ENCODE measurements around the gene ODR4. TPM values are rescaled to one million over a fixed set of nuclear protein-coding genes. Genes with fewer than 3 reads are reported as not detected.

The ODR4 gene
- total and polyA plus RNA-seq, 4 experiments from 2014 or later, result 3.5 to 17.3 (median 12.5) TPM

DNA sequence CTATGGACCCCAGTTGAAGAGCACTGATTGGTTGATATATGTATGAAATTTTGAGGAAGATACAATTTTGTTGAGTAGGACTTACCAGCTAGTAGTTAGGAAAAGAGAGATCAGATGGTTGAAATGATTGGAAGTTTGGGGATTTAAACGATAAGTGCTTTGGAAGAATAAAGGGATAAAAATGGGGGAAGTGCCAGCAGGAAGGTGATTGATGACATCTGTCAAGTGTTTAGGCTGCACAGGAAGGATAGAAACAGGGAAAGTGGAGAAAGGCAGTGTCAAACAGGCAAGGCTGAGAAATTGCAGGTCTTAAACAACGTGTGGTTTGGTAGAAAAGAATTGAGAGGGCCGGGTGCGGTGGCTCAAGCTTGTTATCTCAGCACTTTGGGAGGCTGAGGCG, 62.9 kb downstream of the ODR4 start:
- H3K4me1 ChIP-seq (ENCODE audit: insufficient read depth, low read length), result no peaks in the 10 kb centered on the region
- Mint-ChIP-seq H3K27ac (no peak overlapping the region), H3K27me3 (no peaks in the 10 kb centered on the region), H3K4me3 (no peak overlapping the region), H3K9me3 (peaks cover 0 to 2% (median 0%) of the 10 kb centered on the region in 8 donors), H3K36me3 (peaks cover 2 to 9% of the 10 kb centered on the region in 2 donors), H3K4me1 (peaks cover 0 to 7% (median 4%) of the 10 kb centered on the region in 4 donors)
- no peak for DNase-seq
- no peaks in the 10 kb centered on the region for H3K9me3 ChIP-seq (ENCODE audit: control insufficient read depth in 1 of 2, low read length in 2 of 2)
- ChIA-PET CTCF (ENCODE audit: partially characterized antibody) (no interaction called here), POLR2A (ENCODE audit: partially characterized antibody) (no interaction called here)
- H3K27ac ChIP-seq (ENCODE audit: low read depth, low read length), result no peak overlapping the region
- no peaks in the 10 kb centered on the region for H3K36me3 ChIP-seq (ENCODE audit: insufficient read depth, low read length)
- no peaks in the 10 kb centered on the region for H3K27me3 ChIP-seq (ENCODE audit: insufficient read depth, low read length)
- no peak overlapping the region for H3K4me3 ChIP-seq (ENCODE audit: low read length in 2 of 2)
- intact Hi-C loops (cut with micrococcal nuclease), result no loop called here

- H3K27ac ChIP-seq (ENCODE audit: low read depth, low read length), result no peak overlapping the region
- no peaks in the 10 kb centered on the region for H3K36me3 ChIP-seq (ENCODE audit: insufficient read depth, low read length)
- no peaks in the 10 kb centered on the region for H3K27me3 ChIP-seq (ENCODE audit: insufficient read depth, low read length)
- peaks cover 0 to 7% (median 4%) of the 10 kb centered on the region in 4 donors for H3K4me1 Mint-ChIP-seq
- no peaks in the 10 kb centered on the region for H3K27me3 Mint-ChIP-seq
- no peaks in the 10 kb centered on the region for H3K9me3 ChIP-seq (ENCODE audit: control insufficient read depth in 1 of 2, low read length in 2 of 2)
- no peak for DNase-seq
- H3K4me3 Mint-ChIP-seq, result no peak overlapping the region
- POLR2A ChIA-PET (ENCODE audit: partially characterized antibody), result no interaction called here
- H3K9me3 Mint-ChIP-seq, result peaks cover 0 to 2% (median 0%) of the 10 kb centered on the region in 8 donors
- H3K36me3 Mint-ChIP-seq, result peaks cover 2 to 9% of the 10 kb centered on the region in 2 donors
- no peak overlapping the region for H3K27ac Mint-ChIP-seq
- no peaks in the 10 kb centered on the region for H3K4me1 ChIP-seq (ENCODE audit: insufficient read depth, low read length)
- intact Hi-C loops (cut with micrococcal nuclease), result no loop called here
- H3K4me3 ChIP-seq (ENCODE audit: low read length in 2 of 2), result no peak overlapping the region
- CTCF ChIA-PET (ENCODE audit: partially characterized antibody), result no interaction called here
These were observed 64.9 kb downstream of the ODR4 start for GRCh38 chr1:186440584-186440983.

- Mint-ChIP-seq H3K36me3 (no peaks in the 10 kb centered on the region), H3K9me3 (peaks cover 0 to 2% (median 0%) of the 10 kb centered on the region in 8 donors), H3K27ac (no peak overlapping the region), H3K4me3 (no peak overlapping the region), H3K27me3 (no peaks in the 10 kb centered on the region), H3K4me1 (peaks cover 0 to 7% (median 4%) of the 10 kb centered on the region in 4 donors)
- DNase-seq, result no peak
- CTCF ChIA-PET (ENCODE audit: partially characterized antibody), result no interaction called here
- Histone ChIP-seq H3K9me3 (ENCODE audit: control insufficient read depth in 1 of 2, low read length in 2 of 2) (no peaks in the 10 kb centered on the region), H3K27ac (ENCODE audit: low read depth, low read length) (no peak overlapping the region), H3K4me1 (ENCODE audit: insufficient read depth, low read length) (no peaks in the 10 kb centered on the region), H3K4me3 (ENCODE audit: low read length in 2 of 2) (no peak overlapping the region), H3K36me3 (ENCODE audit: insufficient read depth, low read length) (no peaks in the 10 kb centered on the region), H3K27me3 (ENCODE audit: insufficient read depth, low read length) (no peaks in the 10 kb centered on the region)
- POLR2A ChIA-PET (ENCODE audit: partially characterized antibody), result no interaction called here
- intact Hi-C loops (cut with micrococcal nuclease), result no loop called here
These were observed 67.2 kb downstream of the ODR4 start for GRCh38 chr1:186442651-186443375.

DNA sequence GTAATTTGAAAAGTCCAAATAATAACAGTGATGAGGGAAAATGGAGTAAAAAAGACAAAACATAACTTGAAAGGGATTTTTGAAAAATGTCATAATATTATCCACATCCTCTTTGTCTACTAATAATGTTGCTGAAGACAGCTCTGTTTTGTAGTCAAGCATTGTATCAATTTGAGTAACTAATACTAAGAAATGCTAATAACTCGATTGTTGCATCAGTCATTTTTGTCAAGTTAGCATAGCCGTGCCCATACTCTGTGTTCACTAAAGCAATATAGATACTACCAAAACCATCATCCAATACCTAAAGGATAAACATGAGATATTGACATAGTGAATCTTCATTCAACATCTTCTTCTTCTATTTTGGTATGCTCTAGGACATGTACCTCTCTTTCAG, 68.0 kb downstream of the ODR4 start:
- intact Hi-C loops (cut with micrococcal nuclease), result no loop called here
- no peaks in the 10 kb centered on the region for H3K4me1 ChIP-seq (ENCODE audit: insufficient read depth, low read length)
- Mint-ChIP-seq H3K27ac (no peak overlapping the region), H3K27me3 (no peaks in the 10 kb centered on the region), H3K36me3 (no peaks in the 10 kb centered on the region), H3K4me1 (peaks cover 0 to 7% (median 4%) of the 10 kb centered on the region in 4 donors), H3K4me3 (no peak overlapping the region), H3K9me3 (no peaks in the 10 kb centered on the region)
- no peaks in the 10 kb centered on the region for H3K27me3 ChIP-seq (ENCODE audit: insufficient read depth, low read length)
- DNase-seq, result no peak
- no peaks in the 10 kb centered on the region for H3K9me3 ChIP-seq (ENCODE audit: control insufficient read depth in 1 of 2, low read length in 2 of 2)
- H3K36me3 ChIP-seq (ENCODE audit: insufficient read depth, low read length), result no peaks in the 10 kb centered on the region
- ChIA-PET CTCF (ENCODE audit: partially characterized antibody) (no interaction called here), POLR2A (ENCODE audit: partially characterized antibody) (no interaction called here)
- H3K27ac ChIP-seq (ENCODE audit: low read depth, low read length), result no peak overlapping the region
- H3K4me3 ChIP-seq (ENCODE audit: low read length in 2 of 2), result no peak overlapping the region

DNA sequence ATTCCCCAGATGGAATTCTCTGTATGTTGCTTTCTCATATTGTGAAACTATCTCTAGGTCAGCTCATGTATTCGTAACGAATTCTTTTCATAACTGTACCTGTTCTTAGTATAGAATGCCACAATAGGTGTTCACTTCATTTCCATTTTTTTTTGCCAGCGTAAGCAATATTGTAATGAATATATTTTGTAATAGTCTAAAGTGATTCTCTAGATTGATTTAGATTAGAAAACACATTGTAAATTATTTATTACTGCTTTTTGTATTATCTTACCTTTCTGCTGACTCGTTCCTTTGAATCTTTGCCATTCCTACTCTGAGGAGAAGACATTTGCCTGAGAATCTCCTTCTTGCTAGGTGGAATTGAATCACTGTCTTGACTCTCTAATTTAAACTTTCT, 70.5 kb downstream of the ODR4 start:
- Mint-ChIP-seq H3K4me1 (peaks cover 0 to 7% (median 4%) of the 10 kb centered on the region in 4 donors), H3K36me3 (no peaks in the 10 kb centered on the region), H3K27me3 (no peaks in the 10 kb centered on the region), H3K9me3 (no peaks in the 10 kb centered on the region), H3K27ac (no peak overlapping the region), H3K4me3 (no peak overlapping the region)
- no peaks in the 10 kb centered on the region for H3K4me1 ChIP-seq (ENCODE audit: insufficient read depth, low read length)
- CTCF ChIA-PET (ENCODE audit: partially characterized antibody), result no interaction called here
- DNase-seq, result no peak
- POLR2A ChIA-PET (ENCODE audit: partially characterized antibody), result no interaction called here
- H3K36me3 ChIP-seq (ENCODE audit: insufficient read depth, low read length), result no peaks in the 10 kb centered on the region
- no peaks in the 10 kb centered on the region for H3K27me3 ChIP-seq (ENCODE audit: insufficient read depth, low read length)
- no peak overlapping the region for H3K4me3 ChIP-seq (ENCODE audit: low read length in 2 of 2)
- intact Hi-C loops (cut with micrococcal nuclease), result no loop called here
- H3K9me3 ChIP-seq (ENCODE audit: control insufficient read depth in 1 of 2, low read length in 2 of 2), result no peaks in the 10 kb centered on the region
- no peak overlapping the region for H3K27ac ChIP-seq (ENCODE audit: low read depth, low read length)

- Histone ChIP-seq H3K4me1 (ENCODE audit: insufficient read depth, low read length) (no peaks in the 10 kb centered on the region), H3K27me3 (ENCODE audit: insufficient read depth, low read length) (no peaks in the 10 kb centered on the region), H3K9me3 (ENCODE audit: control insufficient read depth in 1 of 2, low read length in 2 of 2) (no peaks in the 10 kb centered on the region), H3K4me3 (ENCODE audit: low read length in 2 of 2) (no peak overlapping the region), H3K27ac (ENCODE audit: low read depth, low read length) (no peak overlapping the region), H3K36me3 (ENCODE audit: insufficient read depth, low read length) (no peaks in the 10 kb centered on the region)
- Mint-ChIP-seq H3K4me1 (no peaks in the 10 kb centered on the region), H3K27ac (no peak overlapping the region), H3K27me3 (no peaks in the 10 kb centered on the region), H3K36me3 (no peaks in the 10 kb centered on the region), H3K9me3 (no peaks in the 10 kb centered on the region), H3K4me3 (no peak overlapping the region)
- ChIA-PET POLR2A (ENCODE audit: partially characterized antibody) (no interaction called here), CTCF (ENCODE audit: partially characterized antibody) (no interaction called here)
- intact Hi-C loops (cut with micrococcal nuclease), result no loop called here
- DNase-seq, result no peak
These were observed 79.3 kb downstream of the ODR4 start for GRCh38 chr1:186454981-186455380.

DNA sequence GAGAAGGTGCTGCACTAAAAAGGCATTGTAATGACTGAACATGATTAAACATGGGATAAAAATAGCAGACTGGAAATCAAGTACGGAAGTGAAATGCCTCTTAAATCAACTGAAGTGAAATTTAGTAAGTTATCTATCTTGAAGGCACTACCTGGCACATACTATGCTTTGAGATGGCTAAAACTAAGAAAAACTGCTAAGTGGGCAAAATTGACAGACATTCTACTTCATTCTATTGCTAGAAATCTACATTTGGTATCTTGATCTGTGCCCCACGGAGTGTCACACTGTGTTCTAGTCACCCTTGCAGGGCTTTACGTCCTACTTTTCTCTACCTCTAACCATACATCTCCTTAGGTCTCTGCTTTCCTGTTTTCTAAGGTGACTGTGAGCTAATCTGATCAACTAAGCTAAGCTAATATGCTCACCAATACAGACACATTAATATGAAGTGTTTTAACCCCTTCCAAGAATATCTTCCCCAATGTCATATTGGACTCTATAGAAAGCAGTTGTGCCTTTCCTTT, 81.2 kb downstream of the ODR4 start:
- Histone ChIP-seq H3K4me3 (ENCODE audit: low read length in 2 of 2) (no peak overlapping the region), H3K27me3 (ENCODE audit: insufficient read depth, low read length) (no peaks in the 10 kb centered on the region), H3K4me1 (ENCODE audit: insufficient read depth, low read length) (no peaks in the 10 kb centered on the region), H3K36me3 (ENCODE audit: insufficient read depth, low read length) (no peaks in the 10 kb centered on the region), H3K27ac (ENCODE audit: low read depth, low read length) (no peak overlapping the region), H3K9me3 (ENCODE audit: control insufficient read depth in 1 of 2, low read length in 2 of 2) (no peaks in the 10 kb centered on the region)
- no peak for DNase-seq
- H3K4me3 Mint-ChIP-seq, result no peak overlapping the region
- H3K27me3 Mint-ChIP-seq, result no peaks in the 10 kb centered on the region
- no peaks in the 10 kb centered on the region for H3K4me1 Mint-ChIP-seq
- CTCF ChIA-PET (ENCODE audit: partially characterized antibody), result no interaction called here
- H3K27ac Mint-ChIP-seq, result no peak overlapping the region
- POLR2A ChIA-PET (ENCODE audit: partially characterized antibody), result no interaction called here
- no peaks in the 10 kb centered on the region for H3K36me3 Mint-ChIP-seq
- intact Hi-C loops (cut with micrococcal nuclease), result no loop called here
- no peaks in the 10 kb centered on the region for H3K9me3 Mint-ChIP-seq
